ACC112 (cell line): ENCODE results near the gene EMC10.

ENCODE experiments used
- H2AFZ ChIP-seq: fragments of 200-600 bp; sonication (generic); one replicate; pipeline ENCODE4 v1.6.0; 2017; ENCODE audit warnings: antibody characterized with exemption, low read length; ENCODE audit not compliant: unreplicated experiment
- H3K27ac ChIP-seq: fragments of 200-600 bp; sonication (generic); 2 replicates; pipeline ENCODE4 v1.5.1; 2014; ENCODE audit warnings: low read depth, mild to moderate bottlenecking, antibody characterized with exemption, low read length, moderate library complexity
- H3K27me3 ChIP-seq: fragments of 200-600 bp; sonication (generic); 2 replicates; pipeline ENCODE4 v1.6.1; 2014; ENCODE audit warnings: mild to moderate bottlenecking, antibody characterized with exemption, low read length, moderate library complexity, mixed read lengths; ENCODE audit not compliant: insufficient read depth
- H3K36me3 ChIP-seq: fragments of 200-600 bp; sonication (generic); 2 replicates; pipeline ENCODE4 v1.6.1; 2016; ENCODE audit warnings: mild to moderate bottlenecking, antibody characterized with exemption, low read length, moderate library complexity, mixed read lengths; ENCODE audit not compliant: insufficient read depth
- H3K4me1 ChIP-seq: fragments of 200-600 bp; sonication (generic); one replicate; pipeline ENCODE4 v1.6.1; 2016; ENCODE audit warnings: low read length, mixed read lengths; ENCODE audit not compliant: insufficient read depth, unreplicated experiment, control insufficient read depth
- H3K4me3 ChIP-seq: fragments of 200-600 bp; sonication (generic); 2 replicates; pipeline ENCODE4 v1.5.1; 2014; ENCODE audit warnings: mild to moderate bottlenecking, low read depth, low read length
- H3K79me2 ChIP-seq: fragments of 200-600 bp; sonication (generic); one replicate; pipeline ENCODE4 v1.6.0; 2016; ENCODE audit warnings: low read length; ENCODE audit not compliant: control insufficient read depth, unreplicated experiment, insufficient read depth

The EMC10 gene

DNA sequence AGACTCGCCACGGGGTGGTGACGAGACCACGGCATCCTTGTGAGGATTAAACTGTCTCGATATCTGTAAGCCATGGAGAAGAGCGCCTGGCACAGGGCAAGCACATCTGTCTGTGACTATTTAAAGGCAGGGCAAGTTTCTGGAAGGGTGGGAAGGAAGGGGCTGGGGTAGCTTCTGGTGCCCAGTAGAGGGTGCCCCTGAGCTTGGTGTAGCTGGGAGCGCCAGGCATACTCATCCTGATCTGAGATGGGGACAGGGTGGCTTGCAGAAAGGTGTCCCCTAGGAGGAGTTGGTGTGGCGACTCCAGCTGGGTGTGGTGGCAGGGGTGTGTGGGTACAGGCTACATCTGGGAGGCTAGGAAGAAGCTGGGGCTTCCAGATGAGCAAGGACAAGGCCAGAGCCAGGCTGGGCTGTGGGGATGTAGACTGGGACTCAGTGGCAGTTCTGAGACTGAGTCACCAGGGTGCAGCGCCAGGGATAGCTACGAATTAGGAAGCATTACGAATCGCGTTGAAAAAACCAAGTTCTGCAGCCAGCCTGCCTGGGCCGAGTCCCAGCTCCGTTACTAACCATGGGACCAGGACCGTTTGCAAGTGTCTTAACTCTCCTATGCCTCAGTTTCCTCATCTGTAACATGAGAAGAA is 60.5 kb downstream of the EMC10 start:
- no peak overlapping the region for H3K27ac ChIP-seq
- no peak overlapping the region for H3K4me3 ChIP-seq
- no peaks in the 10 kb centered on the region for H3K79me2 ChIP-seq
- no peaks in the 10 kb centered on the region for H3K27me3 ChIP-seq
- H3K4me1 ChIP-seq = no peaks in the 10 kb centered on the region
- H3K36me3 ChIP-seq = no peaks in the 10 kb centered on the region
- H2AFZ ChIP-seq = no peak overlapping the region

DNA sequence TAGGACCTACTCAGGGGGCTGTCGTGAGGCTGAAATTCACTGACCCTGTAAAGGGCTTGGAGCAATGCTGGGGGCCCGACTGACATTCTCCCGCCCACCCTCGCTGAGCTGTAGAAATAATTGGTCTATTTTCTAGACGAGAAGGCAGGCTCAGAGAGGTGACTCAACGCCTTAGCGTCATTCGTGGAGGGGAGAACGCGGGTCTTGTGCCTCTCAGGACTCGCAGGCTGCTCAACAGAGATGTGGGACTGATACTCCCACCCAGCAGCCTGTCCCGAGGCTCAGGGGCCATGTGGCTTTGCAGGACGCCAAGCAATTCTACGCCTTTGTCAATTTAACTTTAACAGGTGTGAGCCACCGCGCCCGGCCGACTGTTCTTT is 61.0 kb downstream of the EMC10 start:
- Histone ChIP-seq H3K27me3 (no peaks in the 10 kb centered on the region), H3K4me1 (no peaks in the 10 kb centered on the region), H3K79me2 (no peaks in the 10 kb centered on the region), H3K27ac (no peak overlapping the region), H3K36me3 (no peaks in the 10 kb centered on the region), H2AFZ (no peak overlapping the region), H3K4me3 (no peak overlapping the region)

DNA sequence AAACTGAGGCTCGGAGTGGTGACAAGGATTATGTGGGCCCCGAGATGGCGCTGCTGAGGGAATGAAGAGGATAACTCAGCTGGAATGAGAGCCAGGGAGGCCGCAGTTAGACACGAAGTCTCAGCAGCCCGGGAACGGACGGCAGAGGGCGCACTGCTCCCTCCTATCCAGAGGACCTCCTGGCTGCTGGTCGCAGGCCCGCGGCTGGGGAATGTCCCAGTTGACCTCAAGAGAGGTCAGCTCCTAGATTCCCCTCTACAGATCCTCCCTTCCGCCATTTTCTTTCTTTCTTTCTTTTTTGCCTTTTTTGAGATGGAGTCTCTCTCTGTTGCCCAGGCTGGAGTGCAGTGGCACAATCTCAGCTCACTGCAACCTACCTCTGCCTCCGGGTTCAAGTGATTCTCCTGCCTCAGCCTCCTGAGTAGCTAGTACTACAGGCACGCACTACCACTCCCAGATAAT is 61.5 kb downstream of the EMC10 start:
- H2AFZ ChIP-seq = no peak overlapping the region
- H3K36me3 ChIP-seq = no peaks in the 10 kb centered on the region
- H3K27ac ChIP-seq = no peak overlapping the region
- no peak overlapping the region for H3K4me3 ChIP-seq
- no peaks in the 10 kb centered on the region for H3K79me2 ChIP-seq
- H3K27me3 ChIP-seq = no peaks in the 10 kb centered on the region
- H3K4me1 ChIP-seq = no peaks in the 10 kb centered on the region
